ENCODE measurements around the gene SGCA. TPM values are rescaled to one million over a fixed set of nuclear protein-coding genes. Genes with fewer than 3 reads are reported as not detected.
A peak's percentile ranks its signal among the peaks of the same experiment; 100 is the strongest.

The SGCA gene
- total RNA-seq, 3 donors from 2014 or later, result not detected

DNA sequence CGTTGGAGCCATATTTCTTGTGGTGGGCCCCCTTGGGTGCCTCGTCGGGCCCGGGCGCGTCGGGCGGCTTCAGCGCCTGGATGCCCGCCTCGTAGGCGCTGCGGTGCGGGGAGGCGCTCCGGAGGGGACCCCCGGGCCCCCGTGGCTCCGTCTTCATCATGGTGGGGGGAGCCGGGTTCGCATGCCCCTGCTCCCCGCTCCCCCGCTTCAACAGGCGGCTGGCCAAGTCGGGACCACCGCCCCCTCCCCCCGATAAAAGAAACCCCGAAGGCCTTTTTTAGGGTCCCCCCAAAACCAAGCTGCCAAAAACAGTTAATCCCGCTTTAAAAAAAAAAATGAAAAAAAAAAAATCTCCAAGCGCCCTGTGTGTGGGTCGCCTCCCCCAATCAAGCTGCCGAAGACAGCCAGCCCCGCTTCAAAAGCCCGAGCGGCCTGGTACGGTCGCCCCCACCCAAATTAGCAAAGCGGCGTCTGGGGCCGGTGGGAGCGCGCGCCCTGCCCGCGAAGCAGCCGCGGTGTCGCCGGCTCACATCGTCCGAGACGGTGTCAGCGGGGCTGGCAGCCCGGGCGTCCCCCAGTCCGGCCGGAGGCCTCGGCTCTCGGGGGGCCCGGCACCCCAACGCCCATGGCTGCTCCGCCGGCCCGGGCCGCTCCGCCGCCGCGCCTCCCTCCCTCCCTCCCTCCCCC is 15.3 kb upstream of the SGCA start, which contains the start of gene PPP1R9B:
PPP1R9B (minus strand) TSS at position 324 of the 687 bp plus-strand sequence; CDS start at position 160, 164 bp downstream.
- Mint-ChIP-seq H3K4me3 (peak within 1 kb of the TSS; percentile 91), H3K36me3 (ENCODE audit: insufficient read depth) (peaks cover 5% of the 10 kb centered on the region), H3K9me3 (no peaks in the 10 kb centered on the region), H3K27me3 (ENCODE audit: low read depth) (no peaks in the 10 kb centered on the region), H3K4me1 (ENCODE audit: low read depth) (peaks cover 38% of the 10 kb centered on the region)
- no peak for DNase-seq
- peak; percentile 4 to 5 for ATAC-seq

DNA sequence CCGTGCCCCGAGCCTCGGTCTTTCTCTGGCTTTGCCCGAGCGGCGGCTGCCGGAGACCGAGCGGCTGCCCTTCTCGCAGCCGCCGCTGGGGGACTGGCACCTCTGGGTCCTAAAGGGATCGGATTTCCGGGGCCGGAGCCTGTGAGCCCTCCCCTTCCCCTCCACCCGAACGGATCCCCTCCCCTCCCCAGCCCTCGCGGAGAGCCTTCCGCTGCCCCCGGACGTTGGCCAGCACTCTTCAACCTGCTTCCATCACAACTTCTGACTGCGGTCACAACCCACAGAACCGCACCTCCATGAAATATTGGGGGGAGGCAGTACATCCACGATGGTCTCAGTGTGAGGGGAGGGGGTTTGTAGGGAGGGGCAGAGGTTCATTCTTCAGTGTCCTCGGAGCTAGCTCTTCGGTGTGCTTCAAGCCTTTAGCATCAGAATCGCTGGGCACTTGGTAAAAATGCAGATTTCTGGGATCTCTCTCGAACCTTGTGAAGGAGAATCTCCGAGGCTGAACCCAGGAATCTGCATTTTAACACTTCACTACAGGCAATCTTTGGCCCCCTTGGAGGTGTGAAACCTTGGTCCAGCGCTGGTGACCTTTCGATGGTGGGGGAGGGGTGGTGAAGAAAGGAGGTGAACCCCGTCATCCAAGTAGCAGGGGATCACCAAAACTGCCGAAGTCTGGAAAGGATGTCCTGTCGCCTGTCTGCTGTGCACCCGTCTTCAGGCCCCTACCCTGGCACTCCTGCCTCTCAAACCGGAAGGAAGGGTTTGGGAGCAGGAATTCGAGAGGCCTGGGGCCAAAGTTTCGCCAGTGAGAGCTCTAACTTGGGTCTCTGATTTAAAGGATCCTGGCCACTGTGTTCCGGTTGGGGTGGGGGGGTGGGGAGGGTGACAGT is 14.5 kb upstream of the SGCA start:
- no peaks in the 10 kb centered on the region for H3K9me3 Mint-ChIP-seq
- peak overlapping the region; percentile 85 for H3K4me3 Mint-ChIP-seq
- peak; percentile 78 for DNase-seq
- H3K27me3 Mint-ChIP-seq (ENCODE audit: low read depth), result no peaks in the 10 kb centered on the region
- H3K36me3 Mint-ChIP-seq (ENCODE audit: insufficient read depth), result peaks cover 5% of the 10 kb centered on the region
- H3K4me1 Mint-ChIP-seq (ENCODE audit: low read depth), result peaks cover 34% of the 10 kb centered on the region
- peak; percentile 71 to 74 for ATAC-seq

DNA sequence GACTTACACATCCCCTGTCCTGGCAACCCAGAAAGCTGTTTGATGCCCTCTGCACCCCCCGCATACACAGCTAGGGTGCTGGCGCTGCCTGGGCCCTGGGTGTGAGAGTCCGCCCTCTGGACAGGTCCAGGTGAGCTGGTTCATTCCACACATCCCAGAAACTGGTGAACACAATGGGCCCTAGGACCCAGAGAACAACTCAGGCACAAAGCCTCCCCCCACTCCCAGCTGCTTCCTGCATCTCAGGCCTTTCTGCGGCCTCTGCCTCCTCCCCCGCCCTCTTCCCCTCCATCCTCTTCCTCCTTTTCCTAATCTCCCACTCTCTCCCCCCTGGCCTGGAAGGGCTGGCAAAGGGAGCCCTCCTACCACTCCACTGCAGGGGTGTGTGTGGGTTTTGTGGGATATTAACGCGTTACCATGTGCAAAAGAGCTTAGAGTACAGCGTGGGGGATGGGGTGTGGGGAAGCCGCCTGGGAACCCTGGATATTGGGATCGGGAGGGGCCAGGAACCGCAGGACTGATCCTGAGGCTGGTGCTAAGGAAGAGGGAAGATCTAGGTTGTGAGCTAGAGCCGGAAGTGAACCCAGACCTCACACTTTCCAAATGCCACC is 13.8 kb upstream of the SGCA start:
- Mint-ChIP-seq H3K36me3 (ENCODE audit: insufficient read depth) (peaks cover 4% of the 10 kb centered on the region), H3K4me1 (ENCODE audit: low read depth) (peaks cover 26% of the 10 kb centered on the region), H3K9me3 (no peaks in the 10 kb centered on the region), H3K4me3 (peak overlapping the region; percentile 85), H3K27me3 (ENCODE audit: low read depth) (no peaks in the 10 kb centered on the region)
- ATAC-seq (peak; percentile 4 to 13), DNase-seq (peak; percentile 34)

DNA sequence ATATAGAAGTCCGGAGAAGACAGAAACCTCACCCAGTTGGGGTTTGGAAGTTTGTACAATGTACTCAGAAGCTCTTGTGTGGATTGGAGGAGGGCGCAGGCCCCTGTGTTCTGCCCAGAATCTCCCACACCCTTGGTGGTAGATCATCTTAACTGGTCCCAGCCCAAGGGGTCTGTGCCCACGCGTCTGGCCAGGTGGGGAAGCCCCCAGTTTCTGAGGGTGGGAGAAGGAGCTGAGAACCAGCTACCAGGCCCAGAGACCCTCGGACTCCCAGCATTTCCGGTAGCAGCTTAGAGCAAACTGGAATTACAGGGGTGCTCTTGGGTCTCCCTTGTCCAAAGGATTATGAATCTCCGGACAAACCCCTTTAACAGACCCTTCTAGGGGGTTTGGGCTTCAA is 13.1 kb upstream of the SGCA start:
- ATAC-seq (no peak), DNase-seq (no peak)
- Mint-ChIP-seq H3K4me1 (ENCODE audit: low read depth) (peaks cover 21% of the 10 kb centered on the region), H3K4me3 (no peak overlapping the region), H3K27me3 (ENCODE audit: low read depth) (no peaks in the 10 kb centered on the region), H3K9me3 (no peaks in the 10 kb centered on the region), H3K36me3 (ENCODE audit: insufficient read depth) (no peaks in the 10 kb centered on the region)

DNA sequence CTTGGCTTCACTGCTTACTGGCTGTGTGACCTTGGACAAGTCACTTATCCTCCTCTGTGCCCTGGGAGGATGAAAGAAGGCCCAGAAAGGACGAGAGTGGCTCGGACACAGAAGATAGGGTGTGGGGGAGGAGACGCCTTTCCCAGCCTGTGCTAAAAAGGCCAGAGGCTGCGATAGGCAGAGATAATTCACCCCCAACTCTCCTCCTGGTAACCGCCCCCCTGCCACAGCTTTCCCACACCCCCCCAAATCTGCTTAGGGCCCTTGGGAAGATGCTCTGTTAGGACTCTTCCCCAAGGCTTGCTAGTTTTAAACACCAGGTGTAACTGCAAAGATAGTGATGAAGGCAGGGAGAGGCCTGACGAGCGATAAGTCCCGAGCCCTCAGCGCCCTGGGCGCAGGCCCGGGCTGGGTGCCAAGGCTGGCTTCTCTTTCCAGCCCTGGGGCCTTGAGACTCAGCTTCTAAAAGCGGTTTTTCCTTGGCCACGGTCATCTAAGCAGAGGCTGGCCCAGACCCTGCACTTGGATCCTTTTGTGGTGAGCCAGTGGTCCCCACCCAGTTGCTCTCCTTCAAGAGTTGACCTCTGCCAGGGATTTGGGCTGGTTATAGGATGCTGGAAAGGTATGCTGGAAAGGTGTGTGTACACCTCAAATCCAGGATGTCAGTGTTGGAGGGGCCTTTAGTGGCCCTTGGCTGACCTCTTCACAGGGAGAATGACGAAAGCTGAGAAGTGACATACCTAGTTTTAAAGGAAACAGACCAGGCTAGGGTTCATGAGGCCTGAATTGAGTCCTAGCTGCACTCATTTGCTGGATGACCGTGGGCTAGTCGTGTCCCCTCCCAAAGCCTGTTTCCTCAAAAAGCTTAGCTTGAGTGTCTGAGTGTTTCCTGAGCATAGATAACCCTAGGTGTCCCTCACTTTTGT is 11.9 kb upstream of the SGCA start:
- DNase-seq, result no peak
- no peaks in the 10 kb centered on the region for H3K27me3 Mint-ChIP-seq (ENCODE audit: low read depth)
- no peaks in the 10 kb centered on the region for H3K9me3 Mint-ChIP-seq
- no peak for ATAC-seq
- peaks cover 25% of the 10 kb centered on the region for H3K4me1 Mint-ChIP-seq (ENCODE audit: low read depth)
- H3K36me3 Mint-ChIP-seq (ENCODE audit: insufficient read depth), result no peaks in the 10 kb centered on the region
- H3K4me3 Mint-ChIP-seq, result no peak overlapping the region

DNA sequence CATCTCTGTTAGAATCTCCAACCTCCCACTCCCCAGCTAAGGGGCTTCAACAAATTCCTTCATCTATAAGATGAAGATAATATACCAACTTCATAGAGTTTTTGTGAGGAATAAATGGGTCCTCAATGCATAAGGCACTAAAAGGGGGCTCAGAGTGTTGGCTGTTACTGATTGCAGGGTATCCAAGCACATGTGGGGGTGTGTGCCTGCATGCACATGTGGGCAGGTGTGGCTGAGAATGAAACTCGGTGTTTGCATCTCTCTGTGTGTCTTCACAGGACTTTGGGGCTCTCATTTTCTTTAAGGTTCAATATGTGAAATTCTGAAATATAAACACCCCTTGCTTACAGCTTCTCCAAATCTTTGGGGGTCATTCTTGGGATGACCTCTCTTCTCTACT is 11.2 kb upstream of the SGCA start:
- H3K9me3 Mint-ChIP-seq, result no peaks in the 10 kb centered on the region
- no peaks in the 10 kb centered on the region for H3K36me3 Mint-ChIP-seq (ENCODE audit: insufficient read depth)
- H3K4me3 Mint-ChIP-seq, result no peak overlapping the region
- ATAC-seq (no peak), DNase-seq (no peak)
- no peaks in the 10 kb centered on the region for H3K27me3 Mint-ChIP-seq (ENCODE audit: low read depth)
- peaks cover 23% of the 10 kb centered on the region for H3K4me1 Mint-ChIP-seq (ENCODE audit: low read depth)

DNA sequence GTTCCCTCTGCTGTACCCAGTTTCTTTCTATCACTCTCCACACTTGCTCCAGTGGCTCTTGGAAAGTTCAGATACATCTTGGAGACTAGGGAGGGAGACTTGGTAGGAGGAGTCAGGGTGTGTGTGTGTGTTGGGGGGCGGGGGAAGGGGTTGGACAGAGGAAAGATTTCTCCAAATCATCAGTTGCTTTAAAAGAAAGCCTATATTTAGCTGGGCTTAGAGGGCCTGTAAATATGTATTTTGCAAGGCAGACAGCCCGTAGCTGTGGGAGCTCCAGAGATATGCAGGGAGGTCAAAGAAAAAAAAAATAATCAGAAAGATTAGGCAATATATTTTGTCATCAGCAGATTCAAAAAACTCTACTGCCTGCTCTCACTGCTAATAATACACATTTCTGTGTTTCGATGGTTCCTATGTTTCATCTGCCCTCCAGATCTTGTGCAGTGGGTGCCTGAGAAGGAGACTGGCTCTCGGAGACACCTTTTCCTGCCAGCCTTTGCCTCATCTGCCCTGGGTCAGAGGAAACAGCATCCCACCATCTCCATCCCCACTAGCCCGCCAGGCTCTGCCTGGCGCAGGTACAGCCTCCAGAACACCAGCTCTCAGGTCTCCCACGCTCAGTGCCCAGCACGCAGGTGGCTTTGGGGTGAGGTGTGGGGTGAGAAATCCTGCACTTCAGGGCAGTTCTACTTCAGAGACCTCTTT is 10.5 kb upstream of the SGCA start:
- no peak overlapping the region for H3K4me3 Mint-ChIP-seq
- H3K36me3 Mint-ChIP-seq (ENCODE audit: insufficient read depth), result no peaks in the 10 kb centered on the region
- no peak for ATAC-seq
- peaks cover 23% of the 10 kb centered on the region for H3K4me1 Mint-ChIP-seq (ENCODE audit: low read depth)
- no peak for DNase-seq
- H3K9me3 Mint-ChIP-seq, result no peaks in the 10 kb centered on the region
- H3K27me3 Mint-ChIP-seq (ENCODE audit: low read depth), result no peaks in the 10 kb centered on the region

DNA sequence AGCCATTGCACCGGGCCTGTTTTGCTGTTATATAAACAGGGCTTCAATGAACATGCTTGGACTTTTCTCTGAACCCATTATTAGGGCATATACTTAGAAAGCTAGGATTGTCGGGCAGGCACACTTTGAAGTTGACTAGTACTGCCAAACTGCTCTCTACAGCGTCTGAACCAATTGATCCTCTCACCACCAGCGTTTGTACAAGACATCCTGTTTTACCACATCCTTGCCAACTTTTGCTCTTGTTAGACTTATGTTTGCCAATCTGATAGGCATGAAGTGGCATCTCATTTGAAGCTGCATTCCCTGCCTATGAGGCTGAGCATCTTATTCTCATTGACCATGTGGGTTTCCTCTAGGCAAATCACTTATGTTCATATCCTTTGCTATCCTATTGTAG is 7.9 kb upstream of the SGCA start:
- H3K4me3 Mint-ChIP-seq, result no peak overlapping the region
- H3K4me1 Mint-ChIP-seq (ENCODE audit: low read depth), result peaks cover 34% of the 10 kb centered on the region
- H3K9me3 Mint-ChIP-seq, result no peaks in the 10 kb centered on the region
- no peaks in the 10 kb centered on the region for H3K36me3 Mint-ChIP-seq (ENCODE audit: insufficient read depth)
- DNase-seq (no peak), ATAC-seq (no peak)
- no peaks in the 10 kb centered on the region for H3K27me3 Mint-ChIP-seq (ENCODE audit: low read depth)

DNA sequence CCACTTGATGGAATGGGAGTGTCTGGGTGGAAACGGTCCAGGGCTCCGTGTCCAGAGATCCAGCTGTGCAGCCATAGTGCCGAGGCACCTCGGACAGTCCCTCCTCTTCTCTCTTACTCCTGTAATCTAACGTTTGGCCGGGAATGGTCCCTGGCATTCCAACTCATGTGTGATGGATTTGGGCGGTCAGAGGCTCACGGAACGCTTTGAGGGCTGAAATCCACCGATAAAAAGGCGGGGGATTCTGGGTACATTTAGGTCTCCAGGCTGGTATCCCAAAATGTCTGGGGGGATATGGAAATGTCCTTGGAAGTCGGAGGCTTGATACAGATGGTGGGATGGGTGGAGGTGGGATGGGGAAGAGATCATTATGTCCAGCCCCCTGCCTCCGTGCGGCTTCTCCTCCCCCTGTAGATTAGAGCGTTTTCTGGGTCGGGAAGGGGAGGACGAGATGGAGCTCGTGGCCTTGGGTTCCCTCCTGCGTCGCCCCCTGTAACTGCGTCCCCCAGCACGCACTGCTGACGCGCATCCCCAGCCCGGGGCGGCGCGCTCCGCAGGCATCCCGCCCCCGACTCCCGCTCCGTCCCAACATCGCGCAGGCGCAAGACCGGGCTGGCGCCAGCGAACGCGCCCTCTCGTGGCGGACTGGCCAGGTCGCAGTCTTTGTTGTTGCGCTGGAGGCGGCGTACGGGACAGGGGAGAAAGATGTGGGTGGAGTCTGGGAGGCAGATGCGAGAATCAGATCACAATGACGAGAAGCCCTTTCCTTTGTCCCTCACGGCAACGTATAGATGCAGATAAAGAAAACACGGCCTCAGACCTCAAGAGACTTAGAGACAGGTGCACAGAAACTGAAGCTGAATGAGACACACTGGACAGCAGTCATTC is 4.5 kb upstream of the SGCA start:
- H3K4me3 Mint-ChIP-seq, result peak overlapping the region; percentile 74
- H3K9me3 Mint-ChIP-seq, result no peaks in the 10 kb centered on the region
- peaks cover 39% of the 10 kb centered on the region for H3K4me1 Mint-ChIP-seq (ENCODE audit: low read depth)
- no peaks in the 10 kb centered on the region for H3K36me3 Mint-ChIP-seq (ENCODE audit: insufficient read depth)
- DNase-seq, result peak; percentile 95
- peak; percentile 96 for ATAC-seq
- no peaks in the 10 kb centered on the region for H3K27me3 Mint-ChIP-seq (ENCODE audit: low read depth)

DNA sequence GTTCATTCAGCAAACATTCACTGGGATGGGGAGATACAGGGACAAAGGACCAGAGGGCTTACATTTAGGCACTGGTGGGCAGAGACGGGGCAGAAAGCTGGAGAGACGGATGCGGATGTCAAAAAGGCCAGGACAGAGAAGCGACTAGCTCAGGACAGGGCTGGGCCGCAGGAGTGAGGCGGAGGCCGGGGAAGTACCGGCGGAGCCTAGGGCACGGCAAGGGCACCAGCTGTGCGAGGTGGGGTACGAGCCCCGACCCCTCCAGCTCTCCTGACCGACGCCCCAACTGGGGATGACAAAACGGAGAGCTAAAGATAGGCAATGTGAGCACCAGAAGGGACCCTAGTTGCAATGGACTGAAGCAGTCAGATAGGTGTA is 3.9 kb upstream of the SGCA start:
- H3K27me3 Mint-ChIP-seq (ENCODE audit: low read depth), result no peaks in the 10 kb centered on the region
- no peak for ATAC-seq
- no peaks in the 10 kb centered on the region for H3K9me3 Mint-ChIP-seq
- H3K36me3 Mint-ChIP-seq (ENCODE audit: insufficient read depth), result no peaks in the 10 kb centered on the region
- H3K4me3 Mint-ChIP-seq, result peak overlapping the region; percentile 74
- H3K4me1 Mint-ChIP-seq (ENCODE audit: low read depth), result peaks cover 39% of the 10 kb centered on the region
- no peak for DNase-seq

DNA sequence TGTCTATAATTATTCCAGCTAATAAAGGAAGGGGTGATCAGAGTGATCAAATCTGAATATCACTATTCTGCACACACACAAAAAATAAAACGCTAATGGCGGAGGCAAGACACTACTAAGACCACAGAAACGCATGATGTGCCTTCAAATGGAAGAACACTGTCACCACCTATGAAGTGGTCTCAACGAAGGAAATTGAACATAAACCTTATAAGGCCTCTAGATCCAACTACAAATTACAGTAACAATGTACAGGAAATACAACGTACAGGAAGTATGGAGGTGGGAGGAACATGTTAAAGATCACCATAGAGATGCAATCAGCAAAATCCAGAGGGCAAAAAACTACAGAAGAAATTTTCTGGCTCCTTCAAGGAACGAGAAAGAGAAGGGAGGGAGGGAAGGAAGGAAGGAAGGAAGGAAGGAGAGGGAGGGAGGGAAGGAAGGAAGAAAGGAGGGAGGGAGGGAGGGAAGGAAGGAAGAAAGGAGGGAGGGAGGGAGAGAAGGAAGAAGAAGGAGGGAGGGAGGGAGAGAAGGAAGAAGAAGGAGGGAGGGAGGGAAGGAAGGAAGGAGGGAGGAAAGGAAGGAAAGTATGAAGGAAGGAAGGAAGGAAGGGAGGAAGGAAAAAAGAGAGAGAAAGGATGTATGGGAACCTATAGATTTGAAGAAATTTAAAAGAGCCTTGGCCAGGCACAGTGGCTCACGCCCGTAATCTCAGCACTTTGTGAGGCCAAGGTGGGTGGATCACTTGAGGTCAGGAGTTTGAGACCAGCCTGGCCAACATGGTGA is 3.1 kb upstream of the SGCA start:
- DNase-seq (no peak), ATAC-seq (no peak)
- no peaks in the 10 kb centered on the region for H3K9me3 Mint-ChIP-seq
- no peaks in the 10 kb centered on the region for H3K36me3 Mint-ChIP-seq (ENCODE audit: insufficient read depth)
- peak overlapping the region; percentile 74 for H3K4me3 Mint-ChIP-seq
- peaks cover 37% of the 10 kb centered on the region for H3K4me1 Mint-ChIP-seq (ENCODE audit: low read depth)
- H3K27me3 Mint-ChIP-seq (ENCODE audit: low read depth), result no peaks in the 10 kb centered on the region
